Thymus (tissue), 11 donors: ENCODE data around the gene TGFBR3L. TPM values are rescaled to one million over a fixed set of nuclear protein-coding genes. Genes with fewer than 3 reads are reported as not detected.

Source experiments
- DNase-seq, 9 donors: peaks; one replicate each; pipeline ENCODE4 v3.0.0-alpha.2; 2013; ENCODE audit warnings: low spot score in 9 of 9, low read depth in 6 of 9, missing footprints in 1 of 9
- H3K27ac ChIP-seq, 2 donors: one replicate each; pipeline ENCODE4 v1.5.1; 2013; ENCODE audit warnings: control low read depth in 1 of 2, low read depth in 1 of 2, low read length in 1 of 2, mild to moderate bottlenecking in 1 of 2, moderate library complexity in 1 of 2
- H3K27me3 ChIP-seq, 2 donors: one replicate each; pipeline ENCODE4 v1.5.1; 2013; ENCODE audit warnings: low read length in 1 of 2; ENCODE audit not compliant: control insufficient read depth in 2 of 2, insufficient read depth in 1 of 2
- H3K36me3 ChIP-seq, 2 donors: one replicate each; pipeline ENCODE4 v1.5.1; 2013; ENCODE audit warnings: low read length in 1 of 2, mild to moderate bottlenecking in 1 of 2, moderate library complexity in 1 of 2; ENCODE audit not compliant: control insufficient read depth in 2 of 2, insufficient read depth in 2 of 2
- H3K4me1 ChIP-seq, 2 donors: one replicate each; pipeline ENCODE4 v1.5.1; 2013; ENCODE audit warnings: low read length in 2 of 2; ENCODE audit not compliant: control insufficient read depth in 2 of 2, insufficient read depth in 2 of 2
- H3K4me3 ChIP-seq, 2 donors: one replicate each; pipeline ENCODE4 v1.5.1; 2013; ENCODE audit warnings: low read length in 2 of 2, control low read depth in 1 of 2, mild to moderate bottlenecking in 1 of 2
- H3K9me3 ChIP-seq, 2 donors: one replicate each; pipeline ENCODE4 v1.5.1; 2013; ENCODE audit warnings: low read length in 1 of 2, mild to moderate bottlenecking in 1 of 2; ENCODE audit not compliant: control insufficient read depth in 2 of 2, insufficient read depth in 1 of 2
- WGBS: extraction: QIAGEN DNeasy Blood & Tissue Kit; methylation state at CpG from one replicate; pipeline ENCODE4 v1.1.7; 2013; 5-methylcytosine and 5-hydroxymethylcytosine counted together
- polyA plus RNA-seq: library from polyadenylated mRNA; stranded (reverse); fragments of 200-250 nt; gene quantifications from one replicate; pipeline ENCODE4 v1.2.3, GENCODE V29; 2013
- total RNA-seq: library from RNA; stranded (reverse); fragments of 120-200 nt; gene quantifications from one replicate; pipeline ENCODE4 v1.2.4, GENCODE V29; 2013
- donor health status: healthy.

The TGFBR3L gene
- total and polyA plus RNA-seq, 2 donors = 0.05 to 0.19 TPM

DNA sequence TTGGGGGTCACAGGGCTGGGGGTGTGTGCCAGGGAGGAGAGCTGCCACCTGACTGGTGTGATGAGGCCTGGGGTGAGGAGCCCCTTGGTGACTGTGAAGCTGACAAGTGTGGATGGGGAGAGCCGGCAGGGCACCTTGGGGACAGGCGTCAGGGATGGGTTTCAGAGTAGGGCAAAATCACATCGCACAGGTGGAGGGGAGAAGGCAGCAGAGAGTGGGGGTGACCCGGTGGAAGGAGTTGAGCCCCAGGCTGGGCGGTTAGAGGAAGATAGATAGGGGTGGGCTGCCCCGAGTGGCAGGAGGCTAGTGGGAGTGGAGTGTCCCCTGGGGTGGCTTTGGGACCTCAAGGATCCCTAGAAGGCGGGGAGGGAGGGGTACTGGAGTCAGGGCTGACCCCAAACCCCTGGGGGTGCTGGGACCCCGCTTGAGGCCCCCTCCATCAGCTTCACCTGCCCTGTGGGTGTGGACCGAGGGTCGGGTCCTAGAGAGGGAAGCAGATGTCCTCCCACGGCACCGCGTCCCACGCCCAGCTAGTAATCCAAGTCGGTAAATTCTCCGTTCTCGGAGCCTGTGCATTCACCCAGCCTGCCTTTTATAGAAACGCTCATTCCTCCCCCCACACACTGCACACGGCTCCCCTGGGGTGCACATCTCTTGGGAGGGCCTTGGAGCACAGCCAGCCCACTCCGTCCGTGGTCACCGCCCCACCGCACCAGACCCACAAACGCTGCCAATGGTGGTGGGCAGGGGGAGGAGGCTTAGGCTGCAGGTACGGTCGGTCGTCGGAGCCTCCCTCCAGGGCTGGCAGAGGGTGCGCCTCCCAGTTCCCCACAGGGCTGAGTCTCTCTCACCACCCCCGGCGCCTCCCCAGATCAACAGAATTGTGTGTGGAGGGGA is 8.9 kb downstream of the TGFBR3L start:
- 93% methylated on average over 31 of the region's 31 CpGs for WGBS
- no peak for DNase-seq
- Histone ChIP-seq H3K36me3 (peaks cover 18 to 22% of the 10 kb centered on the region in 2 donors), H3K27me3 (peaks cover 6 to 19% of the 10 kb centered on the region in 2 donors), H3K9me3 (peaks cover 0 to 5% of the 10 kb centered on the region in 2 donors), H3K4me1 (peaks cover 24 to 28% of the 10 kb centered on the region in 2 donors), H3K4me3 (no peak overlapping the region), H3K27ac (no peak overlapping the region)

DNA sequence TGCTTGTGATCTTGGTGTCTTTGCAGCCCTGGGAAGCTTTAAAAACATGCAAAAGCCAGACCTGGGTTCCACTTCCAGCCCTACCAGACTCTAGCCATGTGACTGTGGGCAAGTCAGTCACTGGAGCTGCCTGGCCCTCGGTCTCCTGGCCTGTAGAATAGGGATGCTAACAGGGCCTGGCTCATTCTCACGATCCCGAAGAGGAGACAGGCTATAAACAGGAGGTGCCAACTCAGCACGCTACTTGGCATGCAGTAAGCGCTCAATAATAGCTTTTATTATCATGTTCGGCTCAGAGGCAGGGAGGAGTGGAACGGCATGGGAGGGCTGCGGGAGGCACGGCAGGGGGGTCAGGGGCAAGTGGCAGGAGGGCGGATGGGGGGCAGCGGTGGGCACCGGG is 9.6 kb downstream of the TGFBR3L start:
- Histone ChIP-seq H3K4me3 (no peak overlapping the region), H3K4me1 (peaks cover 25 to 27% of the 10 kb centered on the region in 2 donors), H3K27ac (no peak overlapping the region), H3K36me3 (peaks cover 18 to 22% of the 10 kb centered on the region in 2 donors), H3K9me3 (no peaks in the 10 kb centered on the region), H3K27me3 (peaks cover 0 to 12% of the 10 kb centered on the region in 2 donors)
- DNase-seq = no peak
- WGBS = 95% methylated on average over 12 of the region's 12 CpGs

DNA sequence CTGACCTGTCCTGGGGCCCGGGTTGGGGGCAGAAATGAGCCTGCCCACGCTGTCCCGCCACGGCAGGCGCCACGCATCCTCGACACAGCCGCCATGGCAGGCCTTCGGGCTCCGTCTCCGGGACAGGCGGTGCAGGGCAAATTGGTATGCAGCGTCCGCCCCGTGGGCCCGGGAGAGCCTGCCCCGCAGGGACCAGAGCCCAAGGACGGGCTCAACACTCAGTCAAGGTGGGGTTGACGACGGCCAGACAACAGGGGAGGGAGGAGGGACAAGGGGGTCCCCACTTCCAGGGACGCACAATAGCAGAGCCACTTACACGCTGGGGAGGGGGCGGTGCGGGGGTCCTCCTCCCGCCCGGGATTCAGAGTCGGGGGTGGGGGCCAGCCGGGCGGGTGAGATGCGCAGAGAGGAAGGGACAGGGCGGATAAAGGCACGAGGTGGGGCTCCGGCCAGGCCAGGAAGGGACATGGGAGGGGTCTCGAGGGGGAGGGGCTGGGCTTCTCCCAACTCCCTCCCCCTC is 10.1 kb downstream of the TGFBR3L start:
- H3K27ac ChIP-seq = no peak overlapping the region
- no peak for DNase-seq

DNA sequence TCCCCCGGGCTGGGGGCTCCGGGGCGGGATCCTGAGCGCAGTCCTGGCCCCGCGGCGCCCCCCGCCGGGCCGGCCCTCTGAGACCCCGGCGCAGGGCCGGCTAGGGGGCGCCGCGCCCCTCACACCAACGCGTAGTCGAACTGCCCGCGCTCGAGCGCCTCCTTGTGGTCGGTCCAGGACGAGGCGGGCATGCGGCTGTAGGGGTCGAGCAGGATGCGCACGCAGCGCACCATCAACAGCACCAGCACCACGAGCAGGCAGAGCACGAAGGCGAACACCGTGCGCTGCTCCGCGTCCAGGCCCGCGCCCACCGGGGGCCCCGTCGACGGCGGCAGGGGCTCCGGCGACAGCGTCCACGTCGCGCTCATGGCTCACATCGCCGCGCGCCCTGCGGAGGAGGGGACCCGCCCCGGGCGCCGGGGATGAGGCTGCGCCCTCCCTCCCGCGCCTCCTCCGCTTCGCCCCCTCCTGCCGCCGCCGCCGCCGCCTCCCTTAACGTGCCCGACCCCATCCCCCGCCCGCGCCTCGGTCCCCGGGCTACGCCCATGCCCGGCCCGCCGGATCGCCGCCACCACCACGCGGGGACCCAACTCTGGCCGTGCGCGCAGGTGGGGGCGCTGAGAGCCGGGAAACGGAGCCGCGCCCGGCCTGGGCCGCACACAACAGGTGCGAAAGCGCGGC is 10.7 kb downstream of the TGFBR3L start:
- WGBS = under 1% methylated on average over 98 of the region's 98 CpGs
- Histone ChIP-seq H3K4me1 (peaks cover 17 to 23% of the 10 kb centered on the region in 2 donors), H3K27me3 (peaks cover 0 to 4% of the 10 kb centered on the region in 2 donors), H3K9me3 (no peaks in the 10 kb centered on the region), H3K36me3 (peaks cover 18 to 22% of the 10 kb centered on the region in 2 donors), H3K4me3 (peak overlapping the region in 1 of 2 donors; percentile 58), H3K27ac (no peak overlapping the region)
- peak; percentile 63 to 93 (median 82) for DNase-seq

More for the DNA sequence above, 10.1 kb downstream of the TGFBR3L start:
- H3K36me3 ChIP-seq = peaks cover 18 to 22% of the 10 kb centered on the region in 2 donors
- no peaks in the 10 kb centered on the region for H3K9me3 ChIP-seq
- peaks cover 20 to 26% of the 10 kb centered on the region in 2 donors for H3K4me1 ChIP-seq
- 60% methylated on average over 34 of the region's 34 CpGs for WGBS
- H3K4me3 ChIP-seq = no peak overlapping the region
- peaks cover 0 to 8% of the 10 kb centered on the region in 2 donors for H3K27me3 ChIP-seq

DNA sequence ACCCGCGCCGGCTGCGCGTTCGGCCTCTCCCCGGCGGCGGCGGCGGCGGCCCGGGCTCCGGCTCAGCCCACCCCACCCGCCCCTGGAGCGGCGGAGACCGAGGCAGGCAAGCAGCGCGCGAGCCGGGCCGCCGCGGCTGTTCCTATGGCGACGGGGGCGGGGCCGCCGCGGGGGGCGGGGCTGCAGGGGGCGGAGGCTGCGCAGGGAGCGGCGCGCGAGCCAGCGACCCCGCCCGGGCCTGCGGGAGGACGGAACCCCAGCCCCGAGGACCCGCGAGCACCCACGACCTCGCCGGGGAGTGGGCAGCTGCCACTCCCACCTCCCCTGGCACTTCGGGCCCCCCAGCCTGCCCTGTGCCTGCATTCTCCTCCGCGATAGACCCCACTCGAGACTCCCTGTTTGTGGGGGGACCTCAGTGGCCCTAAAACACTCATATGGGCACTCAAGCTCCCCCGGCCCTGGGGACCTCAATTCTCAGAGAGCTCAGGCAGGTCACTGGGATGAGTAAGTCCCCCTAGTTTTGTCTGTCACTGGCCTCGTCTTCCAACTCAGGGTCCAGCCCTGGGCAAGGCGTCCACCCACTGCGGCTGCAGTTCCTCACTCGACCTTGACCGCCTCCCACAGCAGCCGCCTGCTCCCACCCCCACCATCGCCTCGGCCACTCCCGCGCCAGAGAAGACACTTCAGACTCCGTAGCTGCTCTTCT is 11.5 kb downstream of the TGFBR3L start, which contains the start of gene CTXN1:
CTXN1 (minus strand) TSS at position 115 of the 706 bp plus-strand sequence. CDS start 597 bp downstream, outside the sequence.
- DNase-seq = peak in 3 of 9 donors; percentile 51 to 74 (median 52)
- H3K36me3 ChIP-seq = peaks cover 25 to 27% of the 10 kb centered on the region in 2 donors
- H3K4me3 ChIP-seq = peak within 1 kb of the TSS in 1 of 2 donors; percentile 58
- 20% methylated on average over 65 of the region's 65 CpGs for WGBS
- H3K27ac ChIP-seq = no peak within 1 kb of the TSS
- H3K9me3 ChIP-seq = no peaks in the 10 kb centered on the region
- peaks cover 0 to 4% of the 10 kb centered on the region in 2 donors for H3K27me3 ChIP-seq
- H3K4me1 ChIP-seq = peaks cover 13 to 19% of the 10 kb centered on the region in 2 donors

DNA sequence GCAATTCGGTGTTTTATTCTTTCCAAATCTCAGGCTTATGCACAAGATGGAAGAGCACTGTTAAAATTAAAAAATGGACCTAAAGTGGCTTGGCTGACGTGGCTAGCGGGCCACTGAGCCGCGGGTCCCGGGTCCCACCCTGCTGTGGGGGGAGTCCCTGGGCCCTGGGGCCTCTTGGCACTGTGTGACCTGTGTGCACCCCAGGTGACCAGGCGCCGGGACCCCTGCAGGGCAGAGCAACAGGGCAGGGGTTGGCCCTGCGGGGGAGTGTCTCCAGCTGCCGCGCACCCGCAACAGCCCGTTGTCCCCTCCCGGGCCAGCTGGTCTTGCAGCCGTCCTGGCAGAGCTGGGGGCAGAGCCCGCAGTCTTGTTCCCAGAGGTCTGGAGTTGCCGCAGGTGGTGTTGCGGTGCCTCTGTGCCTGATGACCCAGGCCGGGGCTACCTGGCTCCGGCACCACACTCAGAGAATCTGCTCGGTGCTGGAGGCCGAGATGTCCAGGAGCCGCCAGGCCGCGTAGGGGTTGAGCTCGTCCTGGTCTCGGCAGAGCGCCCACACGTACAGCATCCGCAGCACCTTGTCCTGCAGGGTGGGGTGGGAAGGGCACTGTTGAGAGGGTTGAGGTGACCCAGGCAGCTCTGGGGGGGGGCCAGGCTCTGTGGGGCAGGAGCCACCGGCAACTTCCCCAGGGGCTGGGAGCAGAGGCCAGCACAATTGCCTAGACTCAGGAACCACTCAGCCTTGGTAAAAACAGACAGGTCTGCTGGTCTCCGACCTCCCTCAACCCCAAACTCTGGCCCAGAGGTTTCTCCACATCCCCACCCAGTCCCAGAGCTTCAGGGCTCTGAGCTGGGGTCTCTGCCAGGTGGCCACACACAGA is 12.3 kb downstream of the TGFBR3L start:
- no peak overlapping the region for H3K27ac ChIP-seq
- H3K9me3 ChIP-seq = no peaks in the 10 kb centered on the region
- H3K4me1 ChIP-seq = peaks cover 7 to 17% of the 10 kb centered on the region in 2 donors
- peaks cover 0 to 4% of the 10 kb centered on the region in 2 donors for H3K27me3 ChIP-seq
- H3K4me3 ChIP-seq = no peak overlapping the region
- peaks cover 28 to 31% of the 10 kb centered on the region in 2 donors for H3K36me3 ChIP-seq
- DNase-seq = no peak
- WGBS = 96% methylated on average over 32 of the region's 32 CpGs

DNA sequence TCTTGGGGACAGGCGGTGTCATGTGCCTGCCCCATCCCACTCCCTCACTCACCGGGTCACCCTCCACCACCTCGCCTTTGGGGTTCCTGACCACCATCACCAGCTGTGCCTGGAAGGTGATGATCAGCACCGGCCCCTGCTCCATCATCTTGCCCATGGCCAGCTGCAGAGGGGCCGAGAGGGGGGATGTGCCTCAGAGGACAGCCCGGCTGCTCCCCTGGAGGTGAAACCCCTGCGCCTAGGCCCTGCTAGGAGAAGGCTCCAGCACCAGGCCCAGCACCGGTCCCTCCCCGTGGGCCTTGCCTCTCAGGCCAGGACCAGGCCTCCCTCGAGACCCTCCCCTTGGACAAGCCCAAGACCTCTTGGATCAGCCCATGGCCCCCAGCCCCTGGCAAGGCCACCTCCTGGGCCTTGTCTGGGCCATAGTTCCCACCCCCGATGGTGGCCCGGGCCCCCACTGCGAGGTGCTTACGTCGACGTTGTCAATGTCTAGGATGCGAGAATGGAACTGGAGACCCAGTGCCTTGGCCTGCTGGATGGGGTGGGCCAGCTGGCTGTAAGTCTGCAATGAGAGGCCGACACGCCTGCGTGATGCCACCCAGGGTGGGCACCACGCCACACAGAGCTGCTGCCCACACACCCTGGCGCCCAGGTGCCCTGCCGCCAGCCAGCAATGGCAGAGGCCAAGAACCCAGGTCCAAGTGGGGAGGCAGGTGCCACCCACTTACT is 13.1 kb downstream of the TGFBR3L start:
- Histone ChIP-seq H3K4me1 (peaks cover 7 to 17% of the 10 kb centered on the region in 2 donors), H3K27me3 (peaks cover 0 to 4% of the 10 kb centered on the region in 2 donors), H3K9me3 (no peaks in the 10 kb centered on the region), H3K4me3 (no peak overlapping the region), H3K36me3 (peaks cover 29 to 31% of the 10 kb centered on the region in 2 donors), H3K27ac (peak overlapping the region in 1 of 2 donors; percentile 38)
- no peak for DNase-seq
- WGBS = 98% methylated on average over 23 of the region's 23 CpGs
